ENCODE data around the gene SYNCRIP.
"Not testable (repeated sequence)": the region's sequence is repeated elsewhere in the genome, so short reads cannot be mapped to it uniquely, and the experiment has no call there.

Gene SYNCRIP

DNA sequence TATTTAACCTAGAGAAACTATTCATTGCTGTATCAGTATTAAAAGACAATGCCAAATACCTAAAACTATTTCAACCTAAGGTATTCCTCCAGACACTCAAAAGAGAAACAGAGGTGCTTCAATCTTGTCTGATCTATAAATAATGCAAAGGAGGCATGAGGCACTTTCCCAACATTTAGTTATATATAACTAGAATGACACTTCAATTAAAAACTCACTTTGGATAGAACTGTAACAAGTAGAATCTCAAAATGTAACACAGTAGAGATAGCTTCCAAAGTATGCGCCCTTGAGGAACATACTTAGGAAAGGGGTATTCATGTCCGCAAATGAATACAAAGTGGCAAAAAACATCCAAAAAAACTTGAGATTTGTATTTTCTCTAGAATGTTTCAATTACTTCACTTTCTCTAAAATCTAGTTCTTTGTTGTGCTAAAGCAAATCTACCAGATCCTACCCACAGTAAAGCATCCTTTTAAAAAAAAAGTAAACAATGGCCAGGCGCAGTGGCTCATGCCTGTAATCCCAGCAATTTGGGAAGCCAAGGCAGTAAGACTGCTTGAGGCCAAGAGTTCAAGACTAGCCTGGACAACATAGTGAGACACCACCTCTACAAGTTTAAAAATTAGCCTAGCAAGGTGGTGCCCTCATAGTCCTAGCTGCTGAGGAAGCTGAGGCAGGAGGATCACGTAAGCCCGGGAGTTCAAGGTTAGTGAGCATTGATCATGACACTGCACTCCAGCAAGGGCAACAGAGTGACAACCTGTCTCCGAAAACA, 10.3 kb downstream of the SYNCRIP start:
- no peak for TF ChIP-seq CTCF (IDR thresholded peaks at IDR 0.05; ENCODE audit: insufficient read depth, low read length)
- TF ChIP-seq GABPA (IDR thresholded peaks at IDR 0.05; ENCODE audit: low read depth), result no peak
- no peak for TF ChIP-seq SPI1 (IDR thresholded peaks at IDR 0.05; ENCODE audit: borderline replicate concordance, low read depth)
- no peak for TF ChIP-seq POLR2AphosphoS5 (IDR thresholded peaks at IDR 0.05; ENCODE audit: low read depth)
- TF ChIP-seq, protein P1, sequence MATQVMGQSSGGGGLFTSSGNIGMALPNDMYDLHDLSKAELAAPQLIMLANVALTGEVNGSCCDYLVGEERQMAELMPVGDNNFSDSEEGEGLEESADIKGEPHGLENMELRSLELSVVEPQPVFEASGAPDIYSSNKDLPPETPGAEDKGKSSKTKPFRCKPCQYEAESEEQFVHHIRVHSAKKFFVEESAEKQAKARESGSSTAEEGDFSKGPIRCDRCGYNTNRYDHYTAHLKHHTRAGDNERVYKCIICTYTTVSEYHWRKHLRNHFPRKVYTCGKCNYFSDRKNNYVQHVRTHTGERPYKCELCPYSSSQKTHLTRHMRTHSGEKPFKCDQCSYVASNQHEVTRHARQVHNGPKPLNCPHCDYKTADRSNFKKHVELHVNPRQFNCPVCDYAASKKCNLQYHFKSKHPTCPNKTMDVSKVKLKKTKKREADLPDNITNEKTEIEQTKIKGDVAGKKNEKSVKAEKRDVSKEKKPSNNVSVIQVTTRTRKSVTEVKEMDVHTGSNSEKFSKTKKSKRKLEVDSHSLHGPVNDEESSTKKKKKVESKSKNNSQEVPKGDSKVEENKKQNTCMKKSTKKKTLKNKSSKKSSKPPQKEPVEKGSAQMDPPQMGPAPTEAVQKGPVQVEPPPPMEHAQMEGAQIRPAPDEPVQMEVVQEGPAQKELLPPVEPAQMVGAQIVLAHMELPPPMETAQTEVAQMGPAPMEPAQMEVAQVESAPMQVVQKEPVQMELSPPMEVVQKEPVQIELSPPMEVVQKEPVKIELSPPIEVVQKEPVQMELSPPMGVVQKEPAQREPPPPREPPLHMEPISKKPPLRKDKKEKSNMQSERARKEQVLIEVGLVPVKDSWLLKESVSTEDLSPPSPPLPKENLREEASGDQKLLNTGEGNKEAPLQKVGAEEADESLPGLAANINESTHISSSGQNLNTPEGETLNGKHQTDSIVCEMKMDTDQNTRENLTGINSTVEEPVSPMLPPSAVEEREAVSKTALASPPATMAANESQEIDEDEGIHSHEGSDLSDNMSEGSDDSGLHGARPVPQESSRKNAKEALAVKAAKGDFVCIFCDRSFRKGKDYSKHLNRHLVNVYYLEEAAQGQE (IDR thresholded peaks at IDR 0.05; ENCODE audit: insufficient replicate concordance, low read depth), result no peak
- DNase-seq (ENCODE audit: low read depth in 1 of 2, low spot score in 1 of 2), result no peak
- Histone ChIP-seq H3K27me3 (ENCODE audit: insufficient read depth, poor library complexity, severe bottlenecking) (no peaks in the 10 kb centered on the region), H3K4me3 (replicated peaks; ENCODE audit: insufficient read depth, low read length) (no peak overlapping the region), H3K27ac (replicated peaks) (no peak overlapping the region)

- H3K4me3 ChIP-seq (replicated peaks; ENCODE audit: insufficient read depth, low read length); H3K27me3 ChIP-seq (ENCODE audit: insufficient read depth, poor library complexity, severe bottlenecking); DNase-seq (ENCODE audit: low read depth in 1 of 2, low spot score in 1 of 2); H3K27ac ChIP-seq (replicated peaks): not testable (repeated sequence)
Measured at GRCh38 chr6:85631117-85631516, 11.6 kb downstream of the SYNCRIP start.

DNA sequence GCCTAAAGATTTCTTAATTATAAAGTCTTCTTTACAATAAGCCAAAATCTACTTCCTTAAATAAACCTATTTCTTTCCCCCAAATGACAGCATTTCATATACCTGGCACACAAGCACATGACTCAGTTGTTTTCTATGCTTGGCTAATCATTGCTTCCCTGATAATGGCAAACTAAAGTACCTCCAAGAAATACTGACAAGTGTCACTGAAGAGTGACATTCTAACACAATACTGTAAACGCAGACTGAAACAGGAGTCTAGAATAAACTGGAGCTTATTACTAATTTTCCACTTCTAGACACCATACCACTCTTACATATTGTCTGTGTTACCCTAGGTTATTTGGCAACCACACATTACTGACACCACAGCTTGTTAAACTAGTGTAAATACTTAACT, 14.3 kb downstream of the SYNCRIP start:
- no peak for DNase-seq (ENCODE audit: low read depth in 1 of 2, low spot score in 1 of 2)

DNA sequence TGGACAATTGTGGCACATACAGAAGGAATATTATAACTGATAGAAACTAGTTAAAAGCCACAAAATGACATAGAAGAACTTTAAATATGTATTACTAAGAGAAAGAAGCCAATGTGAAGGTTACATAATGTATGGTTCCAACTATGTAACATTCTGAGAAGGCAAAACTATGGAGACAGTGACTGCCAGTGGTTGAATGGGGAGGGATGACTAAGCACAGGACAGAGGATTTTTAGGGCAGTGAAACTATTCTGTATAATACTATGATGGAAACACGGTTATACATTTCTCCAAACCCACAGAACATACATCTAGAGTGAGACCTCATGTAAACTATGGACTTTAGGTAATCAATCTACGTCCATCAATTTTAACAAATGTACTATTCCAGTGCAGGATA, 22.4 kb downstream of the SYNCRIP start:
- H3K27ac ChIP-seq (replicated peaks), result no peak overlapping the region
- H3K4me3 ChIP-seq (replicated peaks; ENCODE audit: insufficient read depth, low read length), result no peak overlapping the region
- H3K27me3 ChIP-seq (ENCODE audit: insufficient read depth, poor library complexity, severe bottlenecking), result no peaks in the 10 kb centered on the region
- TF ChIP-seq, protein P1 (IDR thresholded peaks at IDR 0.05; ENCODE audit: insufficient replicate concordance, low read depth), result no peak
- TF ChIP-seq SPI1 (IDR thresholded peaks at IDR 0.05; ENCODE audit: borderline replicate concordance, low read depth) (no peak), GABPA (IDR thresholded peaks at IDR 0.05; ENCODE audit: low read depth) (no peak), CTCF (IDR thresholded peaks at IDR 0.05; ENCODE audit: insufficient read depth, low read length) (no peak), POLR2AphosphoS5 (IDR thresholded peaks at IDR 0.05; ENCODE audit: low read depth) (no peak)
- DNase-seq (ENCODE audit: low read depth in 1 of 2, low spot score in 1 of 2), result no peak

More for the DNA sequence above, 14.3 kb downstream of the SYNCRIP start:
- Histone ChIP-seq H3K27ac (replicated peaks) (no peak overlapping the region), H3K4me3 (replicated peaks; ENCODE audit: insufficient read depth, low read length) (no peak overlapping the region), H3K27me3 (ENCODE audit: insufficient read depth, poor library complexity, severe bottlenecking) (no peaks in the 10 kb centered on the region)
- TF ChIP-seq GABPA (IDR thresholded peaks at IDR 0.05; ENCODE audit: low read depth) (no peak), SPI1 (IDR thresholded peaks at IDR 0.05; ENCODE audit: borderline replicate concordance, low read depth) (no peak), POLR2AphosphoS5 (IDR thresholded peaks at IDR 0.05; ENCODE audit: low read depth) (peak; percentile 15; the same call in 1 of the 2 replicates)

GRCh38 chr6:85614780-85615179, 27.9 kb downstream of the SYNCRIP start:
- no peak for DNase-seq (ENCODE audit: low read depth in 1 of 2, low spot score in 1 of 2)
- no peaks in the 10 kb centered on the region for H3K27me3 ChIP-seq (ENCODE audit: insufficient read depth, poor library complexity, severe bottlenecking)

More at GRCh38 chr6:85614780-85615179, 27.9 kb downstream of the SYNCRIP start:
- H3K27ac ChIP-seq (replicated peaks), result no peak overlapping the region
- H3K4me3 ChIP-seq (replicated peaks; ENCODE audit: insufficient read depth, low read length), result no peak overlapping the region
- no peak for TF ChIP-seq SPI1 (IDR thresholded peaks at IDR 0.05; ENCODE audit: borderline replicate concordance, low read depth)
- no peak; the same call in 1 of the 2 replicates for TF ChIP-seq POLR2AphosphoS5 (IDR thresholded peaks at IDR 0.05; ENCODE audit: low read depth)
- no peak for TF ChIP-seq GABPA (IDR thresholded peaks at IDR 0.05; ENCODE audit: low read depth)
- TF ChIP-seq CTCF (IDR thresholded peaks at IDR 0.05; ENCODE audit: insufficient read depth, low read length), result no peak
- TF ChIP-seq, protein P1 (IDR thresholded peaks at IDR 0.05; ENCODE audit: insufficient replicate concordance, low read depth), result no peak
